ENCODE data around the gene WDR86.

The WDR86 gene

GRCh38 chr7:151409667-151410404 is at the start of gene WDR86:
WDR86 (minus strand) TSS chr7:151410038; CDS start chr7:151409589, 449 bp downstream.
- TF ChIP-seq CTCF (IDR thresholded peaks at IDR 0.05): no peak

GRCh38 chr7:151457534-151457933 is 47.7 kb upstream of the WDR86 start:
- no peak for TF ChIP-seq CTCF (IDR thresholded peaks at IDR 0.05)

- no peak for TF ChIP-seq CTCF (IDR thresholded peaks at IDR 0.05)
These were observed 46.9 kb upstream of the WDR86 start for GRCh38 chr7:151456782-151457181.

- no peak for TF ChIP-seq CTCF (IDR thresholded peaks at IDR 0.05)
These were observed 46.4 kb upstream of the WDR86 start for GRCh38 chr7:151456276-151456675.

GRCh38 chr7:151455690-151456089 is 45.9 kb upstream of the WDR86 start:
- TF ChIP-seq CTCF (IDR thresholded peaks at IDR 0.05): no peak

GRCh38 chr7:151454932-151455530 is 45.2 kb upstream of the WDR86 start:
- TF ChIP-seq CTCF (IDR thresholded peaks at IDR 0.05): no peak

- no peak for TF ChIP-seq CTCF (IDR thresholded peaks at IDR 0.05)
These were observed 44.5 kb upstream of the WDR86 start for GRCh38 chr7:151454305-151454704.

Measured in LNCAP (cell line).